Cardiac fibroblast (primary cell): ENCODE measurements around the gene TRPM3.

Source experiments
- DNase-seq, 2 donors: peaks; one replicate each; pipeline versions ENCODE4 v3.0.0 to v3.0.0-alpha.2; 2010; ENCODE audit warnings: low read depth in 2 of 2
- H3K4me3 ChIP-seq, 2 donors: replicated peaks in 1 of 2; 1 replicate in 1 of 2; 2 replicates in 1 of 2; pipeline ENCODE4 v1.5.1; 2011; ENCODE audit warnings: low read depth in 2 of 2, low read length in 2 of 2, mild to moderate bottlenecking in 2 of 2, moderate library complexity in 1 of 2
- TF ChIP-seq, protein P1 (sequence below): IDR thresholded peaks from one replicate; pipeline ENCODE4 v1.5.1; 2011; ENCODE audit warnings: low read depth, mild to moderate bottlenecking, low read length, inconsistent platforms

TRPM3 gene

DNA sequence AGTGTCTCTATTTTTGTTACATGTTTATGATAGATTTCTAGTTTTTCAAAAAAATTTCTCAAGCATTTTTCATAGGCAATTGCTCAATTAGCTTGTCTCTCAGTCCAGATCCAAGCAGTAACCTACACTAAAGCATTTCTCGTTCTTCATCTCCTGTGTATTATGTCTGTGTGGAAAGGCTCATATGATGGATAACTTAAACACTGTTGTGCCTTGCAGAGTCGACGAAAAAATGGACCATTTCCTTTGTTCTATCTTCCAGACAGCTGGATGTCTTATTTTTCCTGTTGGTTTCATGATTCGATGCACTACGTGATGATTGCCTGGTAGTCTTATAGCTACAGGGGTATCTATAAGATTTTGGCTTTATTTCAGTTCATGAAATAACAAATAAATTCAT is 347.8 kb downstream of the TRPM3 start:
- no peak for DNase-seq
- no peak overlapping the region for H3K4me3 ChIP-seq
- TF ChIP-seq, protein P1, sequence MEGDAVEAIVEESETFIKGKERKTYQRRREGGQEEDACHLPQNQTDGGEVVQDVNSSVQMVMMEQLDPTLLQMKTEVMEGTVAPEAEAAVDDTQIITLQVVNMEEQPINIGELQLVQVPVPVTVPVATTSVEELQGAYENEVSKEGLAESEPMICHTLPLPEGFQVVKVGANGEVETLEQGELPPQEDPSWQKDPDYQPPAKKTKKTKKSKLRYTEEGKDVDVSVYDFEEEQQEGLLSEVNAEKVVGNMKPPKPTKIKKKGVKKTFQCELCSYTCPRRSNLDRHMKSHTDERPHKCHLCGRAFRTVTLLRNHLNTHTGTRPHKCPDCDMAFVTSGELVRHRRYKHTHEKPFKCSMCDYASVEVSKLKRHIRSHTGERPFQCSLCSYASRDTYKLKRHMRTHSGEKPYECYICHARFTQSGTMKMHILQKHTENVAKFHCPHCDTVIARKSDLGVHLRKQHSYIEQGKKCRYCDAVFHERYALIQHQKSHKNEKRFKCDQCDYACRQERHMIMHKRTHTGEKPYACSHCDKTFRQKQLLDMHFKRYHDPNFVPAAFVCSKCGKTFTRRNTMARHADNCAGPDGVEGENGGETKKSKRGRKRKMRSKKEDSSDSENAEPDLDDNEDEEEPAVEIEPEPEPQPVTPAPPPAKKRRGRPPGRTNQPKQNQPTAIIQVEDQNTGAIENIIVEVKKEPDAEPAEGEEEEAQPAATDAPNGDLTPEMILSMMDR = no peak

DNA sequence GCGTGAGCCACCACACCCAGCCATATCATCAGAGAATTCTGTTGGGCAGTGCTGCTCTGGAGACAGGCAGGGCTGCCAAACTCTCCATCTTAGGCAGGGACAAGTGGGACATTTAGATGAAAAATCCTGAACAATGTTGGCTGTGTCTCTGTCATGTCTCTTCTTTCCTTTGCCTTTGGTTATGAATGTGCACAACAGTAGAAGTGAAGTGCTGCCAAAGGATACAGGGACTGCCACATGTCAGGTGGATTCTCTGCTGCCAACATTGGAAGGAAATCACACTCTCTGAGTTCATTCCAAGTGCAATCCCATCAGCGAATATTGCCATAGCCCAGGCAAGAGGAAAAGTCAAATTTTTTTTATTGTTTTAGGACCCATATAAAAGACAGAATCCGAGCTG is 348.8 kb downstream of the TRPM3 start:
- TF ChIP-seq, protein P1 = no peak
- no peak overlapping the region for H3K4me3 ChIP-seq
- DNase-seq = no peak

DNA sequence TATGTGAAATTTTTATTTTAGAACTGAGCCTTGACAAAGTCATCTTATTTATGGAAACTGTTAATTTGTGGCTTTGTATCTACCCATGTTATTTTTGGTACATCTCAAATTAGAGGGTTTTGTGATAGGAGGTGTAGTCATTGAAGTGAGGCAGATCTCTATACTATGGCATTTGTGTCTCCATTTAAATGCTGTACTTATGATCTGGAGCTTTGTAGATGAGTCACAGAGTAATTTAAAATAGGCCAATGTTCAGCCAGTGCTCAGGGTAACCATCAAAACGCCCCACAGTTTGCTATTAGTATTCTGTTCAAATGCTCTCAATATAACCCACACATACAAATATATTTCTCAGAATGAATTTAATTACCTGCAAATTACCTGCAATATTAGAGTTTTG is 355.5 kb downstream of the TRPM3 start:
- no peak for DNase-seq
- H3K4me3 ChIP-seq = no peak overlapping the region
- TF ChIP-seq, protein P1 = no peak

DNA sequence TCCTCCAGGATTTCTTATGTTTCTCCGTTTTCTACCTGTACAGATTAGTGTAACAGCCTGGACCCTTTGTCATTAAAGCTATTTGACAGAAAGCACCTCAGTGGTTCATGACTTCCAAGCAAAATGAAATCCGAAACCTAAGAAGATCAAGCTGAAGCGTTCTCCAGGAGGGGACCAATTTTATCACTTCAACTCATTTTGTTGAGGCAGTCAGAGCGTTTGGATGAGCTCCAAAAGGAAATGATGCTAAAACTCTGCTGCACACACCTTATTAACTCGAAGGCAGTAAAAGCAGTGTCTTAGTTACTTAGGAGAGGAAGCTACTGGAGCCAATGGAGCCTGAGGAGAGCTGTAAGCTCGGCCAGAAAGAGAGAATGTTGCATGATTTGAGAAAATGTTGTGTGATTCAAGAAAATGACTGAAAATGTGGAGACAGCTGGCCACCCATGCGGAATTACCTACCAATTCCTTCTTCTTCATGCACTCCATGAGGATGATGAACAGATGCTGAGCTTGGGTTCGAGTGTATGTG is 360.2 kb downstream of the TRPM3 start:
- DNase-seq = peak in 1 of 2 donors; percentile 5
- TF ChIP-seq, protein P1 = no peak
- H3K4me3 ChIP-seq = no peak overlapping the region

DNA sequence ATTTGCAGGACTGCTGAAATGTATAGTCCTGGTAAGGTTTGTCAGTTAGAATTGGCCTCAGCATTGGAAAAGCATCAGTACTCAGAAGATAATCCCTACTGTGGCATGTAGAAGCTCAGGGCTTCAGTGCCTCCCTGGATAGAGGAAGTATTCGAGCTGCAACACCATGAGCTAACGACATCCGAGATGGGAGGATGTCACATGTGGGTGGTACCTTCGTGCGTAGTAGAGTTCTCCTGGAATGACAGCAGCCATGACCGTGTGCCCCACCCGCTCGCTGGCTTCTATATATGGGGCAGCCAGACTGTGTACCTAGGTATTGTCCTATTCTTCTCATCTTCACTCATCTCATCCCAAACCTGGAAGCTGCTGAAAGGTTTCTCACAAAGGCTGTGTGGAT is 361.2 kb downstream of the TRPM3 start:
- no peak overlapping the region for H3K4me3 ChIP-seq
- TF ChIP-seq, protein P1 = no peak

DNA sequence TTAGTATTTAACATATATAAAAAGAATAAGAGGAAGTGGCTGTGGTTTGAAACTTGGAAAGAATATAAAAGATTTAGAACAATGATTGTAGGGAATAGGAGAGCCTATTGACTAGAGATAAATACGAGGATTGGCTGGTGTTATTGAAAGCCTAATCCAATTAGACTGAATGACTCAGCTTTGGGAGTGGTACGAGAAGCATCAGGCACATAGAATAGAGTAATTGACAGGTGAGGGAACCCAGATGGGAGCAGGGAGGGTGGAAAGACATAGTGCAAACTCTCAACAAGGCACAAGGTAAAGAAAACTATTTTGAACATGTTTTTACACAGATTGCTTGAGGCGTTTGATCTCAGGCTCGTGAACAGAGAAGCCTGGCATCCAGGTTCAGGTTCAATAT is 368.1 kb downstream of the TRPM3 start:
- no peak overlapping the region for H3K4me3 ChIP-seq
- no peak for DNase-seq
- TF ChIP-seq, protein P1 = no peak

More for the DNA sequence above, 361.2 kb downstream of the TRPM3 start:
- no peak for DNase-seq

DNA sequence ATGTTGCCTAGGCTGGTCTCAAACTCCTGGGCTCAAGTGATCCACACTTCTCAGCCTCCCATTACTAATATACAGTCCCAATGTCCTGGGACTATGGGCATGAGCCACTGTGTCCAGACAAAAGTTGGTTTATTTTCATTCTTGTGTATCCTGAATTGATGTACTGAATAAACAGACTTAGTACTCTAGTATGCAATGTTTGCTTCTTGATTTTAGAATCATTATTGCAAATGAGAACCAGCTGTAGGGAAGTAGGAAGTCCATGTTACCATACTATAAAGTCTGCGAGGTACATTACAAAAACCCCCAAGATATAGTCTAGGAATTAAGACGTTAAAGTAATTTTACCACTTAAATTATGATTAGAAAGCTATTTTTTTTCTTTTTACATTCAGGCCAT is 372.4 kb downstream of the TRPM3 start:
- no peak for DNase-seq
- H3K4me3 ChIP-seq = no peak overlapping the region
- TF ChIP-seq, protein P1 = no peak
